Activated T-cell treated with anti-CD3 and anti-CD28 coated beads for 4 hours (primary cell): ENCODE data around the gene SYPL2.
"Not testable (repeated sequence)": the region's sequence is repeated elsewhere in the genome, so short reads cannot be mapped to it uniquely, and the experiment has no call there.

Experiments used
- DNase-seq: peaks from one replicate; pipeline ENCODE4 v3.0.0-alpha.2; 2020

Gene SYPL2

DNA sequence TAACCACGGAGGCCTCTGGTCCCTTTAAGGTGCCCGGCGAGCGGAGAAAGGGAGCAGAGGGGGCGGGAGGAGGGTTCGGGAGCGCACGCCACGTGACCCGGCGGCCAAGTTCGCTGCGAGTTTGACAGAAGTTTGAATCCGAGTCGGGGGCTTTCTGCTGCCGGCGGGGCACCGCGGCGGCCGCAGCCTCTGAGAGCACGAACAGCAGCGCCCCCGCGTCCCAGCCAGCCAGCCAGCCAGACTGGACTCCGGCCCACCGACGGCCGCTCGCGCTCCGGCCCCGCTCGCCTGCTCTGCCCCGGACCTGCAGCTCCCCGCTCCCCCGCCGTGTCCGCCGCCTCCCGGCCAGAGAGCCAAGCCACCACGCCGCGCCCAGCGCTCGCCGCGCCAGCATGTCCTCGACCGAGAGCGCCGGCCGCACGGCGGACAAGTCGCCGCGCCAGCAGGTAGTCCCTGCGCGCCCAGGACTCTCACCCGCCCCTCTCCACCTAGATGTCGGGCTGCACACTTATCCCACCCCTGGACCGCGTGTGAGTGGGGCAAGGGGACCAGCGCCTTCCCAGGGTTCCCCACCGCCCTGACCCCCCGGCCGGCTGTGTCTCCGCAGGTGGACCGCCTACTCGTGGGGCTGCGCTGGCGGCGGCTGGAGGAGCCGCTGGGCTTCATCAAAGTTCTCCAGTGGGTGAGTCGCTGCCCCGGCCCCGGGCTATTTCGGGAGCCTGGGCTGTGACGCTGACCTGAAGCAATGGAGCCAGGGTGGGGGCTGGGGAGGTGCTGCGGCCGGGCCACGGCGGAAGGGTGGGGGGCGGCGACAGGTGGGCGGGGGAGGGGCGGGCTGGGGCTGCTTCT, at the start of gene SYPL2:
Gene SYPL2 (plus strand): TSS at position 95 of the 849 bp plus-strand sequence. CDS start 298 bp downstream, at position 393.
- DNase-seq, result no peak

DNA sequence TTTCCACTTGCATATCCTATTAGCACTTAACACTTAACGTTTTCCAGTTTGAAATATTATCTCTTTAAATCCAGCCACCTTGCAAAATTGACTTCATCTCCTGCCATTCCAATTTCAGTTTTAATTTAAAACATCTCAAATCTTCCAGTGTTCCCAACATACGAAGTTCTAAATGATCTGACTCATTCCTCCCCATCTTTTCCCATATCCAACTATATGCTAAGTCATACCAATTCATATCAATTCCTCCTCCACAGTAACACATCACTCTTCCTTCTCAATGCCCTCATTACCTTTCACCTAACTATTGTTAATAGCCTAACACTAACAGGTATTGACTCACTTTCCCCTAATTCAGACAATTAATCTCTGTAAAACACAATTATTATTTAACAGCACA, 42.8 kb upstream of the SYPL2 start:
- DNase-seq, result no peak

DNA sequence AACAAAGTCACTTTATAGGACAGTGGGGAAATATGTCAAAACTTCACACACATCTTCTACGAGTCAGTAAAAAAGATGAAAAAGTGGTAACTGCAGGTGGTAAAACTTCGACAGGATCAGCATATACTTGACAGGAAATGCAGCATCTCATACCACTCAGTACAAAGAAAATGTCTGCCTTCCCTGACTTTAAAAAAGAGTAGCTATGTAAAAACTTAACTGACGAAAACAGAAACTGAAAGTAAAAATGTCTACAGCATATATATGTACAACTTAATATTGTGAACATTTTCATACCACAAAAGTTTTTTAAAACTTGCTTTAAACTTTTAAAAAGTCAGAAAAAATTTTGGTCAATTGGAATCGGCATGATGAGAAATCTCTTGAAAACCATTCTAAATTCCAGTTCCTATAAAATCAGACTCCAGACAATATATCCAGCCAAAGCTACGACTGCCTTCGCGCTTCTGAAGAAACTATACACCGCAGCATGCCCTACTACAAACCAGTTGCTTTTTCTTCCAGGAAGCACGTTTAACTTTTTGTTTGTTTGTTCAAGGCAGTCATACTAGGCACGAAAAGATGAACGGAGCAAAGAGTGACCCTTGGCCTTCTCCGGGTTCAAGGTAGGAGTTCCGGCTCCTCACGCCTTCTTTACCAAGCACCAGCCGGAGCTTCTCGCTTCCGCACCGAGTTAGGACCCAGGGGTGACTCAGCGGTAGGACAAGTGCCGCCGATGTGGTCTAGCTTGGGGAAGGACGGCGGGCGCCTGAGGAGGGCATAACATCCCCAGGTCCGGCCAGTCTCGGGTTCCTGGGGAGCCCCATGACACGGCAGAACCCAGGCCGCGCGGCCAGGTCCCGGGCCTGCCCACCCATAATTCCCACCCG, 40.7 kb upstream of the SYPL2 start:
- peak; percentile 44 for DNase-seq

DNA sequence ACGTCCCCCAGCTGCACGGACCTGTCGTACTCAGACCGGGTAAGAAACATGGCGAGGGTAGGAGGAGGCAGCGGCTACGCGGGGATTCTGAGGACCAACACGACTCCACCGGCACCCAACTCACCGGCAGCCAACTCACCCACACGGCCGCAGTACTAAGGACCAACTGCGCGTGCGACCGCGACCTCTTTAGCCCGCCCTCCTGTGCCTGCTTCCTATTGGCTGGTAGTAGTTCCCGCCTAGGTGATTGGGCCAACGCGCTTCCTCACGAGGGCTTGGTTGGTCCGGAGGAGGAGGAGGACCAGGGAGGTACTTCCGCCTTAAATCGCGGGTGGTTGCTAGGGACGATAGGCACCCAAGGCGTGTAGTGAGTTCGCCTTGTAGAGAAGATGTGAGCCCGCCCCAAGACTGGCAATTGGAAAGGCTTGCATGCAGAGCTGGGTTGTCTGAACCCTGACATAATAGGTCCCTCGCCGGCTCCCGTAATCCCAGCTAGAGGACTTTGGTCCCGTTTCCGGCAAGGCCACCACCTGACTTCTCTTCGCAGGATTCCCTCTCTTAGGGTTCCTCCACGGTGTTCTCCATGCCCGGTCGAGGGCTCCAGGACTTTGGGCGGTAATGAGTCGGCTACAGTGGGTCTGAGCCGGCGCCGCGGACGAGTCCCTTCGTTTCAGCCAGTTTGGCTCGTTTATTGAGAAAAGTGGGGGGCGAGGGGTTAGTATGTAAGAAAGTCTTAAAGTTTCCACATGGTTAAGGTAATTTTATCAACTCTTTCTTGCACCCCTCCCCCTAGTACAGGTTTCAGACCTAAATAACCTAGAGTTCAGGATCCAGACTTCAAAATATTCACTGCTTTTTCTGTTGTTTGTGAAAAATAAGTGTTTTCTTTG, 39.8 kb upstream of the SYPL2 start, which contains the start of gene PSMA5:
Gene PSMA5 (minus strand): TSS at position 168 of the 890 bp plus-strand sequence. CDS start 118 bp downstream, at position 50.
- DNase-seq, result peak; percentile 90

GRCh38 chr1:109427171-109427467, 39.2 kb upstream of the SYPL2 start:
- no peak for DNase-seq

DNA sequence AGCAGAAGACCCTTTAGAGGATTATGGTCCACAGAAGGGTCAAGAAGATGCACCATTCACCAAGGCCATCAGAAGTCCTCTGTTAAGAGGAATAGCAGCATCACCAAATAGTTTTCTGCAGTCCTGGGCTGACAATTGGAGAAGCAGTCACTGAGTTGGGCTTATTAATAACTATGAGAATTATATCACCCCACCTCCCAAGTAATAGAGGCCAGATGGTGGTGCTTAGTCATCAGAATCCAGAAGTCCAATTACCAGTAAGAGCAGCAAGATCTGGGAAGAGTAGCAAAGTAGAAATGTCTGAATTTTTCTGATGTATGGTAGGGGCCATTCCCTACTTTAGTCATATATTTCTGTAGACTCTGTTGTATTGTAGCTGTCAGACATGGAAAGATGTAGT, 34.0 kb upstream of the SYPL2 start:
- DNase-seq, result no peak

- DNase-seq, result no peak
Observed at GRCh38 chr1:109433322-109433721, 33.0 kb upstream of the SYPL2 start.

DNA sequence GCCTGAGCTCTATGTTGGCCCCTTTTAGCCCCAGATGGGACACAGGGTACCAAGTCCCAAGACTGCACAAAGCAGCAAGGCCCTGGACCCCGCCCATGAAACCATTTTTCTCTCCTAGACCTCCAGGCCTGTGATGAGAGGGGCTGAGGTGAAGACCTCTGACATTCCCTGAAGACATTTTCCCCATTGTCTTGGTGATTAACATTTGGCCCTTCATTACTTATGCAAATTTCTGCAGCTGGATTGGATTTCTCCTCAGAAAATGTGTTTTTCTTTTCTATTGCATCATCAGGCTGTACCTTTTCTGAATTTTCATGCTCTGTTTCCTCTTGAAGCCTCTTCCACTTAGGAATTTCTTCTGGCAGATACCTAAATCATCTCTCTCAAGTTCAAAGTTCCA, 31.9 kb upstream of the SYPL2 start:
- no peak for DNase-seq

DNA sequence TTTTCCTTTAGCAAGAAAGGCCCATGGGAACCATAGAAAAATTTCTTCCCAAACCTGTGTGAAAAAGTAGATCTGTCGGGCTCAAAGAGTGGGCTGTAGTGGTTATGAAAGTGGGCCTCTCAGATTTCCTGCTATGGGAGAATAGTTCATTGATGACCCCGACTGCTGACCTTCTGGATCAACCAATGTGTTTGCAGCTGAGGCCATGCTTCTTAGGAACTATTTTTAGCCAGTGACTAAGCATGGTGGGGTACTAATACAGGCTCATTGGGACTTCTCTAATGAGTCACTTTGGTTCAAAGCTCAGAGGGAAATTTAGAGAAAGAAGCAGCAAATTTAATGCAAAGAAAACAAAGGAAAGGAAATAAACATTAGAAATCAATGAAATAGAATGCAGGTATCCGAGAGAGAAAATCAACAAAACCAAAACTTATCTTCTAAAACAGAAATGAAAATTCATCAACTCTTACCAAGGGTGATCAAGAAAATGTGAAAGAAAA, 27.5 kb upstream of the SYPL2 start:
- DNase-seq, result no peak

DNA sequence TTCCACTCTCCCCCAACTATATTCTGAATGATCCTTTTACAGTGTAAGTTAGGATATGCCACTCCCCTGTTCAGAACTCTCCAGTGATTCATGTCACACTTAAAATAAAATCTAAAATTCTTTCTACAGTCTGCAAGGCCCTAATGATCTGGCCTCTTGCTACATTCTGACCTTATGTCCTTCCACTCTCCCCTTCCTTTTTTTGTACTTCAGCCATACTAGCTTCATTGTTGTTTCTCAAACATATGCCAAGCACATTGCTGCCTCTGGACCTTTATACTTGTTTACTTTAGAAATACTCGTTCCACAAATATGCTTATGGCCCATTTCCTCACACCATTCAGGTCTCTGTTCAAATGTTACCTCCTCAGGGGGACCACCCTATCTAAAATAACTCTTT, 25.3 kb upstream of the SYPL2 start:
- DNase-seq, result no peak

- no peak for DNase-seq
Observed at GRCh38 chr1:109443476-109443875, 22.9 kb upstream of the SYPL2 start.

GRCh38 chr1:109444346-109444745, 22.0 kb upstream of the SYPL2 start:
- DNase-seq, result no peak

DNA sequence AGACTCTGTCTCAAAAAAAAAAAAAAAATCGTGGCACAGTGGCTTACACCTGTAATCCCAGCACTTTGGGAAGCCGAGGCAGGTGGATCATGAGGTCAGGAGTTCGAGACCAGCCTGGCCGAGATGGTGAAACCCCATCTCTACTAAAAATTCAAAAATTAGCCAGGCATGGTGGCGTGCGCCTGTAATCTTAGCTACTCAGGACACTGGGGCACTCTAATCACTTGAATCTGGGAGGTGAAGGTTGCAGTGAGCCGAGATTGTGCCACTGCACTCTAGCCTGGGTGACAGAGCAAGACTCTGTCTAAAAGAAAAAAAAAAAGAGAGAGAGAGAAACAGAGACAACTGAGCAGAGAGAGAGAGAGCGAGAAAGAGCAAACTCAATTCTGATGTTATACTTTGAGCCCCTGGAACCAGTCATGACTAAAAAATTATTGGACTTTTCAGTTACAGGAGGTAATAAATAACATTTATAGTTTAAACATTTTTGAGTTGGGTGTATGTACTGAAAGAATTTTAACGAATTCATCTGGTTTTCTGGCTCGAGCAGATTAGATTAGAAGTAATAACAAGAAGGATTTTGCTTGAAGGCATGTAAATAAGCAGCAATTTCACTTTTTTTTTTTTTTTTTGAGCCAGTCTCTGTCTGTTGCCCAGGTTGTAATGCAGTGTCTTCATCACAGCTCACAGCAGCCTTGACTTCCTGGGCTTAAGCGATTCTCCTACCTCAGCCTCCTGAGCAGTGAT, 20.2 kb upstream of the SYPL2 start:
- DNase-seq, result not testable (repeated sequence)

DNA sequence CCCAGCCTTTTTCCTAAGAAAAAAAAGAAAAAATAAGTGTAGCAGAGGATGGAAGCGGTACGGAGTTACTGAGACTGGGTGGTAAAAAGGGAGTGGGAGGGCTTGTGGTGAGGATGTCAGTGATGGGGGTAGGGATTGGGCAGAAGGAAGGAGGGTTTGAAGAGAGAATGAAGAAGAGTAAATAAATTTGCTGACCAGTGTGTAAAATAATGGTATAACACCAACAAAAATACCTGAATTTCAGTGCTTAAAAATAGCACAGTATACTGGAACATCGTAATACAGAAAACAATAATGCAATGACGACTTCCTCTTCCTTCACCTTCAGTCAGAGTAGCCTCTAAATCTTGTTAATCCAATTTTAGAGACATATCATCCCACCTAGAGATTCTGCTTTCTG, 18.8 kb upstream of the SYPL2 start:
- DNase-seq, result no peak

- DNase-seq, result no peak
Observed at GRCh38 chr1:109454497-109455133, 11.7 kb upstream of the SYPL2 start.

DNA sequence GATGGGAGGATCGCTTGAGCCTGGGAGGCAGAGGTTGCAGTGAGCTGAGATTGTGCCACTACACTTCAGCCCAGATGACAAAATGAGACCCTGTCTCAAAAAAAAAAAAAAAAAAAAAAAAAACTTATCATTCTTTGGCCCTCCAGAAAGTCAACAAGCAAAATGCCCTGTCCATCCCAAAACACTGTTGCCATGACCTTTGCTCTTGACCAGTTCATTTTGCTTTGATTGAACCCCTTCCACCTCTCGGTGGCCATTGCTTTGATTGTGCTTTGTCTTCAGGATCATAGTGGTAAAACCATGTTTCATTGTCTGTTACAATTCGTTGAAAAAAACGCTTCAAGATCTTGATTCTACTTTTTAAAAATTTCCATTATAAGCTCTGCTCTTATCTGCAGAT, 8.5 kb upstream of the SYPL2 start:
- DNase-seq, result no peak

DNA sequence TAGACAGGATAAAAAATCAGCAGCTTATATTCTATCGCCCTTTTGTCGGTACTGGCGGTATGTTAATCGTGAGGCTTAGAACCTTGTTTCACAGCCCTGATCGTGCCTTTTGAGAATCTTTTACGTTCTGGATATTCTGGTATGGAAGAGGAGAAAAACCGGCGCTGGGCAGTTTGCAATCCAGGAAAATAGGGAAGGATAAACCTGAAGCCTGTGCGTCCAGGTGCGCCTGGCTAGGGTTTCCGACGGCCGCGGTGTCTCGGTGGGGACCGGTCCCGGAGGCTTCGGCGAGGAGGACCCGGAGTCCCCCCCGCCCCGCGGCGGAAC, 258 bp upstream of the SYPL2 start:
- DNase-seq, result no peak

DNA sequence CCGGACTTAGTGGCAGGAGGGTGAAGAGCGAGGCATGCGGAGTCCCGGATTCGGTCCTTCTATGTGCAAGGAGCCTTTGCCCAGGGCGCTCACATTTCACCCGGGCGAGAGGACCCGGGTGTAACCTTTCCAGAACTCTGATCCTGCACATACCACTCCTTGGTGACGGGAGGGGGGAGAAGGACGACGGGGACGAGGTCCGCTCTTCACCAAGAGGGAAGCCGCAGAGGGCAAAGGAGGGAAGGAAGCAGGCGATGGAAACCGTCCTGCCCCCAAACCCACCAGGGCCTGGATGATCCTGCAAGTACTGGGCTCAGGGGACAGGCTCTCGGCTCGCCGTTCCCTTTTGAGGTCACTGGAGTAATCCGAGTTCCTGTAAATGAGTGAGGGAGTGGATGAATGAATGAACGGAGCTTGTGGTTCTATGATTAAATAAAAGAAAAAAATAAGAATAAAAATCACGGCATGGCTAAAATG, 993 bp downstream of the SYPL2 start:
- DNase-seq, result no peak

GRCh38 chr1:109468061-109468460, 1.7 kb downstream of the SYPL2 start:
- DNase-seq, result no peak

DNA sequence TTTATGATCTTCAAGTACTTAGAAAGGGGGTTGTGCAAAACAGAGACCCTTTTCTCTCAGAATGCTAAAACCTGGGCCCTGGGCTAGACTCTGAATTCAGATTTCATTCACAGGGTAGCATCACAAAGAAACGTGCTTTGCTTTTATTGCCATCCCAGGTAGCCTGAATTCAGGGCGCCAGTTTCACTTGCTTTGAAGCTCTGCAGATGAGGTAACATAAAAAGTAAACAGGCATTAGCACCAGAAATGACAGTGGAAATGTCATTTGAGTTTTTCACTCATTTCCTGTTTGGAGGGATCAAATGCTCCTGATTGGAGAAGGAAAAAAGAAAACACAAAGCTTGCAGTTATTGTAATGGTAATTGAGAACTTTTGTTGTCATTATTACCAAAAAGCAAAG, 2.6 kb downstream of the SYPL2 start:
- DNase-seq, result no peak

DNA sequence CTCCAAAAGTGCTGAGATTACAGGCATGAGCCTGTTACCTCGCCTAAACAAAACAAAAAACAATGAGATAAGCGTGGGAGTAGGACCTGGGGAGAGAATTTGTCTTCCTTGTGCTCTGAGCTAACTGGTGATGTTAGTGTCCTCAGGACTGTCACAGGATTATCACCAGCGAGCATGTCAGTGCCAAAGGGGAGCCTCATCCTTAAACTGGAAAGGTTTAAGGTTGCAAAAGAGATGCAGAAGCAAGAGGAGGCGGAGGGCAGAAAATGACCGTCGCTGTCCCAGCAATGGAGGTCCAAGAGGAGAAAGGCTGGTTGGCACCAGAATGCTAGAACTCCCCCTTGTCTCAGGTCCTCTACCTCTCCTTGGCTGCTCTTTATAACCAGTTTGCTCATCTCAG, 3.9 kb downstream of the SYPL2 start:
- DNase-seq, result no peak

- no peak for DNase-seq
Observed at GRCh38 chr1:109472779-109473178, 6.4 kb downstream of the SYPL2 start.
